ENCODE measurements around the gene USP3.

The USP3 gene

DNA sequence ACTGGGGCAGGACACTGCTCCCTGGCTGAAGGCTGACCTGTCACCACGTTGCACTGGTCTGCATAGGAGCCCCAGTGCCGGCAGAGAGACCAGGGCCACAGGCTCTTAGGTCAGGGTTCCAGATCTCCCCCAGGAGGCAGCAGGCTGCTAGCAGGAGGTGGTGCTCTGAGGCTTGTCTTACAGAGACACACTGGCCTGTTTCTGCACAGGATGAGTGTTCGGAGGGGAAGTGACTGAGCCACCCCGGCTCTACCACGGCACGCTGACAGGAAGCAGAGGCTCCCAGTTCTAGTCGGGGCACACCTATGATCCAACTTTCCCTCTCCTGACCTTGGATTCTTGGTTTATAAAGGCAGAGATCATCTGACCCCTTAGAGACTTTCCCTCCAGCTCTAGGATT lies 101.4 kb downstream of the USP3 start:
- 5% methylated on average over 7 of the region's 7 CpGs for WGBS (ENCODE audit: insufficient coverage)
- ChIA-PET CTCF (interaction anchor here (0.7 to 1.2 kb wide), 3 partner anchors 10 to 462 kb away, joined by 3 to 4 read pairs (median 3); no protein-coding TSS in a partner anchor), POLR2A (interaction anchor here (0.5 to 0.6 kb wide), 3 partner anchors 30 to 488 kb away, joined by 4 read pairs; partner anchors contain the start of gene CIAO2A)
- H3K4me1 ChIP-seq (ENCODE audit: control extremely low read depth in 1 of 4, control insufficient read depth in 4 of 4, insufficient read depth in 4 of 4, low read length in 3 of 4), result peaks cover 13 to 68% (median 60%) of the 10 kb centered on the region in 4 experiments
- H3K9me3 ChIP-seq (ENCODE audit: control extremely low read depth in 1 of 5, control insufficient read depth in 4 of 5, insufficient read depth in 2 of 5, low read depth in 1 of 5, low read length in 4 of 5), result no peaks in the 10 kb centered on the region
- no peaks in the 10 kb centered on the region for H3K27me3 ChIP-seq (replicated peaks in 2 of 5; ENCODE audit: control insufficient read depth in 4 of 5, insufficient read depth in 5 of 5, low read length in 4 of 5)
- peak overlapping the region in 1 of 7 experiments; percentile 30 for H3K4me3 ChIP-seq (ENCODE audit: control insufficient read depth in 1 of 7, extremely low read depth in 1 of 7, insufficient read depth in 4 of 7, low read depth in 2 of 7, low read length in 6 of 7)
- H3K36me3 ChIP-seq (ENCODE audit: control insufficient read depth in 4 of 4, insufficient read depth in 4 of 4, low read length in 3 of 4), result peaks cover 6 to 24% (median 20%) of the 10 kb centered on the region in 4 experiments
- peak; percentile 36 to 59 (median 56) for DNase-seq
- peak overlapping the region; percentile 23 to 63 for H3K27ac ChIP-seq (ENCODE audit: insufficient read depth in 1 of 2, low read depth in 1 of 2, low read length in 2 of 2, poor library complexity in 1 of 2, severe bottlenecking in 2 of 2)

DNA sequence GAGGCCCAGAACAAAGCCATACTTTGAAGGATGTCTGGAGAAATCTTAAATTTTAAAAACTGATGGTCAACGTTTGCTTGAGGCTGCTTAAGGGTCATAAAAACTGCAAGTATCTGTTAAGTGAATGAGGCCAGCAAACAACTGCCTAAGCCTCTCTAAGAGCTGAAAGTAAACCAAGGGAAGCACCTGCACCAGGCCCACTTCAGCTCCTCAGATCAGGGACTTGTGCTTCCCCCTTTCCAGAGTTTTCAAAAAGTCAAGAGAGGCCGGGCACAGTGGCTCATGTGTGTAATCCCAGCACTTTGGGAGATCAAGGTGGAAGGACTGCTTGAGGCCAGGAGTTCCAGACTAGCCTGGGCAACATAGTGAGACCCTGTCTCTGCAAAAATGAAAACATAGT lies 101.9 kb downstream of the USP3 start:
- ChIA-PET CTCF (interaction anchor here (0.7 to 1.2 kb wide), 3 partner anchors 10 to 461 kb away, joined by 3 to 4 read pairs (median 3); no protein-coding TSS in a partner anchor), POLR2A (no interaction called here)
- Histone ChIP-seq H3K27ac (ENCODE audit: insufficient read depth in 1 of 2, low read depth in 1 of 2, low read length in 2 of 2, poor library complexity in 1 of 2, severe bottlenecking in 2 of 2) (peak overlapping the region; percentile 23 to 63), H3K4me3 (ENCODE audit: control insufficient read depth in 1 of 7, extremely low read depth in 1 of 7, insufficient read depth in 4 of 7, low read depth in 2 of 7, low read length in 6 of 7) (no peak overlapping the region), H3K36me3 (ENCODE audit: control insufficient read depth in 4 of 4, insufficient read depth in 4 of 4, low read length in 3 of 4) (peaks cover 8 to 29% (median 21%) of the 10 kb centered on the region in 4 experiments), H3K9me3 (ENCODE audit: control extremely low read depth in 1 of 5, control insufficient read depth in 4 of 5, insufficient read depth in 2 of 5, low read depth in 1 of 5, low read length in 4 of 5) (no peaks in the 10 kb centered on the region), H3K27me3 (replicated peaks in 2 of 5; ENCODE audit: control insufficient read depth in 4 of 5, insufficient read depth in 5 of 5, low read length in 4 of 5) (no peaks in the 10 kb centered on the region), H3K4me1 (ENCODE audit: control extremely low read depth in 1 of 4, control insufficient read depth in 4 of 4, insufficient read depth in 4 of 4, low read length in 3 of 4) (peaks cover 14 to 68% (median 62%) of the 10 kb centered on the region in 4 experiments)
- WGBS (ENCODE audit: insufficient coverage), result 28% methylated on average over 2 of the region's 2 CpGs
- DNase-seq, result peak in 2 of 3 donors; percentile 32 to 44

DNA sequence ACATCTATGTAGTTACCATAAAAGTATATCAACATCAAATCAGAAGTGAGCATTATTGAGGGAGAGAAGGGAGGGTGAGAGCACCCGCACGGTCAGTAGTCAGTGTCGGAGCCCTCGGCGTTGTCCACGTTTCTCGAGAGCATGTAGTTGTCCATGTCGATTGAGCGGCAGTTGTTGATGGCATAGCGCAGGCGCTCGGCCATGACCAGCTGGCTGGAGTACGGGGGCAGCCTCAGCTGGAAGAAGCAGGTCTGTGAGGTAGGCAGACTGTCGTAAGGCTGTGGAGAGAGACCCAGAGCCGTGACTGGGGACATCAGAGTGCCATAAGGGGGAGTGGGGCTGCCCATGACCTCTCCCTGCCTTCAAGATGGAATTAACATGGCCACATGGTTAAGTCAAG lies 104.6 kb downstream of the USP3 start:
- ChIA-PET CTCF (interaction anchor here (0.8 to 1.9 kb wide), 9 partner anchors 12 to 320 kb away, joined by 4 to 10 read pairs (median 4); partner anchors contain the start of gene FBXL22), POLR2A (no interaction called here)
- no peak for DNase-seq
- 97% methylated on average over 15 of the region's 15 CpGs for WGBS (ENCODE audit: insufficient coverage)
- Histone ChIP-seq H3K36me3 (ENCODE audit: control insufficient read depth in 4 of 4, insufficient read depth in 4 of 4, low read length in 3 of 4) (peaks cover 9 to 49% (median 38%) of the 10 kb centered on the region in 4 experiments), H3K4me1 (ENCODE audit: control extremely low read depth in 1 of 4, control insufficient read depth in 4 of 4, insufficient read depth in 4 of 4, low read length in 3 of 4) (peaks cover 14 to 46% (median 41%) of the 10 kb centered on the region in 4 experiments), H3K4me3 (ENCODE audit: control insufficient read depth in 1 of 7, extremely low read depth in 1 of 7, insufficient read depth in 4 of 7, low read depth in 2 of 7, low read length in 6 of 7) (no peak overlapping the region), H3K9me3 (ENCODE audit: control extremely low read depth in 1 of 5, control insufficient read depth in 4 of 5, insufficient read depth in 2 of 5, low read depth in 1 of 5, low read length in 4 of 5) (no peaks in the 10 kb centered on the region), H3K27ac (ENCODE audit: insufficient read depth in 1 of 2, low read depth in 1 of 2, low read length in 2 of 2, poor library complexity in 1 of 2, severe bottlenecking in 2 of 2) (peak overlapping the region in 1 of 2 experiments; percentile 4), H3K27me3 (replicated peaks in 2 of 5; ENCODE audit: control insufficient read depth in 4 of 5, insufficient read depth in 5 of 5, low read length in 4 of 5) (no peaks in the 10 kb centered on the region)

DNA sequence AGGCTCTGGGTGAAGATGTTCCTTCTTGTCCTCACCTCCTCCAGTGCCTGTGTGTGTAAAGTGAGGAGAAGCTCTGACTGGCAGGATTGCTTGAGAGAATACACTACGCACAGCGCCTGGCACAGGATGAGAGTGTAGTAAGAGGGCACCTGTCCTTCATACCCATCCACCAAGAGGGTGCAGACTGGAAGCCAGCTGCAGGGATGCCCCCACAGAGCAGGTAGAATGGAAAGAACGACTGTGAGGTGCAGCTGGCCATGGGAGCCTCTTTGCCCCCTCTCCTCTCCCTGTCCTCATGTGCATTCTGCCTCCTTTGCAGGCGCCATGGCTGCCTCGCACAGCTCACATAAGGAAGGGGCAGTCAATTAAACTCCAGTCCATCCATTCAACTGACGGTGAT lies 105.1 kb downstream of the USP3 start:
- no peak for DNase-seq
- Histone ChIP-seq H3K4me1 (ENCODE audit: control extremely low read depth in 1 of 4, control insufficient read depth in 4 of 4, insufficient read depth in 4 of 4, low read length in 3 of 4) (peaks cover 14 to 46% (median 40%) of the 10 kb centered on the region in 4 experiments), H3K27me3 (replicated peaks in 2 of 5; ENCODE audit: control insufficient read depth in 4 of 5, insufficient read depth in 5 of 5, low read length in 4 of 5) (no peaks in the 10 kb centered on the region), H3K4me3 (ENCODE audit: control insufficient read depth in 1 of 7, extremely low read depth in 1 of 7, insufficient read depth in 4 of 7, low read depth in 2 of 7, low read length in 6 of 7) (no peak overlapping the region), H3K27ac (ENCODE audit: insufficient read depth in 1 of 2, low read depth in 1 of 2, low read length in 2 of 2, poor library complexity in 1 of 2, severe bottlenecking in 2 of 2) (peak overlapping the region in 1 of 2 experiments; percentile 4), H3K9me3 (ENCODE audit: control extremely low read depth in 1 of 5, control insufficient read depth in 4 of 5, insufficient read depth in 2 of 5, low read depth in 1 of 5, low read length in 4 of 5) (no peaks in the 10 kb centered on the region), H3K36me3 (ENCODE audit: control insufficient read depth in 4 of 4, insufficient read depth in 4 of 4, low read length in 3 of 4) (peaks cover 11 to 53% (median 43%) of the 10 kb centered on the region in 4 experiments)
- 89% methylated on average over 5 of the region's 6 CpGs for WGBS (ENCODE audit: insufficient coverage)
- ChIA-PET POLR2A (no interaction called here), CTCF (interaction anchor here (0.8 to 1.9 kb wide), 14 partner anchors 8 to 320 kb away, joined by 3 to 10 read pairs (median 4); partner anchors contain the start of gene FBXL22)

DNA sequence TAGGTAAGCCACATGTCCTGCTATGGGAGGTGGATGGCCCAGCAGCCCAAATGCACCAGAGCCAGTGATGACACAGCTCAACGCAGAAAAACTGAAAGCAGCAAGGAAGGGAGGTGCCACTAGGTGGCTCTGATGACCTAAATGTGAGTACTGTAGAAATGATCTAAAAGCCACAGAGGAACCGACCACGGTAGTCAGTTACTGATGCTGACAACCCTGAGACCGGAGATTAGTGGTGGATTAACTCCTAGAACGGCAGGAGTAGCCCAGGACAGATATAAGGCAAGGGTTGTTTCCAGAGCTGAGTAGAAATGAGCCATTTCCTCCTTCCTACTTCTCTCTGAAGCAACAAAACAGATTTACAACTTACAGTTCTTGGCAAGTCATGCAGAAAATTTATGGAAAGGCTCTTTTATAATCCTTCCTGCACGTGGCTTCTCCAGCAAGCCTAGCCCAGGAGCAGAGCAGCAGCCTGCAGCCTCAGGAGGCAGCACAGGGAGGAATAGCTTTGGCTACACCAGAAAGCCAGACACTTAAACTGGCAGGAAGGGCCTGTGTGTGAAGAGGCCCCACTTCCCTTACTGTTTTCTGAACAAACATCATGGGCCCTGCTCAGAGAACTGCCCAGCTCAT lies 105.9 kb downstream of the USP3 start:
- CTCF ChIA-PET, result interaction anchor here (1.0 to 2.1 kb wide), 16 partner anchors 9 to 321 kb away, joined by 3 to 10 read pairs (median 4); partner anchors contain the start of gene FBXL22
- Histone ChIP-seq H3K27ac (ENCODE audit: insufficient read depth in 1 of 2, low read depth in 1 of 2, low read length in 2 of 2, poor library complexity in 1 of 2, severe bottlenecking in 2 of 2) (peak overlapping the region; percentile 34 to 72), H3K4me1 (ENCODE audit: control extremely low read depth in 1 of 4, control insufficient read depth in 4 of 4, insufficient read depth in 4 of 4, low read length in 3 of 4) (peaks cover 11 to 42% (median 35%) of the 10 kb centered on the region in 4 experiments), H3K27me3 (replicated peaks in 2 of 5; ENCODE audit: control insufficient read depth in 4 of 5, insufficient read depth in 5 of 5, low read length in 4 of 5) (no peaks in the 10 kb centered on the region), H3K36me3 (ENCODE audit: control insufficient read depth in 4 of 4, insufficient read depth in 4 of 4, low read length in 3 of 4) (peaks cover 13 to 62% (median 47%) of the 10 kb centered on the region in 4 experiments), H3K4me3 (ENCODE audit: control insufficient read depth in 1 of 7, extremely low read depth in 1 of 7, insufficient read depth in 4 of 7, low read depth in 2 of 7, low read length in 6 of 7) (peak overlapping the region in 1 of 7 experiments; percentile 7), H3K9me3 (ENCODE audit: control extremely low read depth in 1 of 5, control insufficient read depth in 4 of 5, insufficient read depth in 2 of 5, low read depth in 1 of 5, low read length in 4 of 5) (no peaks in the 10 kb centered on the region)
- POLR2A ChIA-PET, result interaction anchor here (0.6 kb wide), 1 partner anchor 65 kb away, joined by 4 read pairs; no protein-coding TSS in a partner anchor
- DNase-seq, result peak; percentile 83 to 91 (median 91)
- whole genome bisulfite sequencing (ENCODE audit: insufficient coverage), result 0% methylated on average over 6 of the region's 6 CpGs

DNA sequence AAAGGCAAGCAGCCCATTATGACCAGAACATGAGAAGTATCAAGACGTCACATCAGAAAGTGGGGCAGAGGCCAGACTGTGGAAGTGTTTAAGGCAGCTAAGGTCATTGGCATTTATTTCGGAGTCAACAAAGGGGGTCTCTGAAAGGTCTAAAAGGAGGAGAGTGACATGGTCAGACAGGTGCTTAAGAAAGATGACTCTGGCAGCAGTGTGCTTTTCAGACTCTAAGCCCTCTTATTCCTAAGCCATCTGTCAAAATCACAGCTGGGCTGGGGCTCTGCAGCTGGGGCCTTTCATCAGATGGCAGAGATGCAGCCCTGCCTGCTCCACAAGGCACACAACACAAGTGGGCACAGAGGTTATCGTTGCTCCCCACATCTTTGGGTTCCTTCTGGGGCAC lies 106.8 kb downstream of the USP3 start:
- WGBS (ENCODE audit: insufficient coverage), result 74% methylated on average over 3 of the region's 3 CpGs
- no peaks in the 10 kb centered on the region for H3K27me3 ChIP-seq (replicated peaks in 2 of 5; ENCODE audit: control insufficient read depth in 4 of 5, insufficient read depth in 5 of 5, low read length in 4 of 5)
- no peaks in the 10 kb centered on the region for H3K9me3 ChIP-seq (ENCODE audit: control extremely low read depth in 1 of 5, control insufficient read depth in 4 of 5, insufficient read depth in 2 of 5, low read depth in 1 of 5, low read length in 4 of 5)
- H3K36me3 ChIP-seq (ENCODE audit: control insufficient read depth in 4 of 4, insufficient read depth in 4 of 4, low read length in 3 of 4), result peaks cover 13 to 70% (median 52%) of the 10 kb centered on the region in 4 experiments
- ChIA-PET POLR2A (no interaction called here), CTCF (interaction anchor here (0.8 to 2.1 kb wide), 6 partner anchors 9 to 122 kb away, joined by 3 to 6 read pairs (median 4); no protein-coding TSS in a partner anchor)
- H3K4me3 ChIP-seq (ENCODE audit: control insufficient read depth in 1 of 7, extremely low read depth in 1 of 7, insufficient read depth in 4 of 7, low read depth in 2 of 7, low read length in 6 of 7), result no peak overlapping the region
- no peak for DNase-seq
- H3K4me1 ChIP-seq (ENCODE audit: control extremely low read depth in 1 of 4, control insufficient read depth in 4 of 4, insufficient read depth in 4 of 4, low read length in 3 of 4), result peaks cover 7 to 33% (median 26%) of the 10 kb centered on the region in 4 experiments
- H3K27ac ChIP-seq (ENCODE audit: insufficient read depth in 1 of 2, low read depth in 1 of 2, low read length in 2 of 2, poor library complexity in 1 of 2, severe bottlenecking in 2 of 2), result peak overlapping the region; percentile 34 to 72

DNA sequence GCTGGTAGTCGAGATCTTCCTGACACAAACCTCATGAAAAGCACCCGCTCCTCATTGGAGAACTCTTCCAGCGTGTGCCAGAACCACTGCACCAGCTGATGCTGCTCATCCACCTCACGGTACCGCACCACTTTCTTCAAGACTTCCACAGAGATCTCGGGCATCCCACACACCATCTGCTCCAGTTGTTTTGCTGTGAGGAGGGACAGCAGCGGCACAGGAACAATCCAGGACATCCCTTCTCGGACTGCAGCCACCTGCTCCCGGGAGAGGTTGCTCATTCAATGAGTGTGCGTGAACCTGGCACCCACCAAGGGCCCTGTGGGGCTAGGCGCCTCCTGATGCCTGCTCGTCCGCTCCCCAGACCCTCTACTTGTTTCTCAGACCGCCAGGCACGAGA lies 107.9 kb downstream of the USP3 start:
- CTCF ChIA-PET, result interaction anchor here (0.8 to 2.1 kb wide), 4 partner anchors 12 to 121 kb away, joined by 3 to 5 read pairs (median 4); no protein-coding TSS in a partner anchor
- H3K4me3 ChIP-seq (ENCODE audit: control insufficient read depth in 1 of 7, extremely low read depth in 1 of 7, insufficient read depth in 4 of 7, low read depth in 2 of 7, low read length in 6 of 7), result no peak overlapping the region
- H3K27me3 ChIP-seq (replicated peaks in 2 of 5; ENCODE audit: control insufficient read depth in 4 of 5, insufficient read depth in 5 of 5, low read length in 4 of 5), result no peaks in the 10 kb centered on the region
- 96% methylated on average over 15 of the region's 15 CpGs for WGBS (ENCODE audit: insufficient coverage)
- no peak overlapping the region for H3K27ac ChIP-seq (ENCODE audit: insufficient read depth in 1 of 2, low read depth in 1 of 2, low read length in 2 of 2, poor library complexity in 1 of 2, severe bottlenecking in 2 of 2)
- no peak for DNase-seq
- peaks cover 13 to 73% (median 55%) of the 10 kb centered on the region in 4 experiments for H3K36me3 ChIP-seq (ENCODE audit: control insufficient read depth in 4 of 4, insufficient read depth in 4 of 4, low read length in 3 of 4)
- POLR2A ChIA-PET, result no interaction called here
- H3K4me1 ChIP-seq (ENCODE audit: control extremely low read depth in 1 of 4, control insufficient read depth in 4 of 4, insufficient read depth in 4 of 4, low read length in 3 of 4), result peaks cover 5 to 27% (median 21%) of the 10 kb centered on the region in 4 experiments
- no peaks in the 10 kb centered on the region for H3K9me3 ChIP-seq (ENCODE audit: control extremely low read depth in 1 of 5, control insufficient read depth in 4 of 5, insufficient read depth in 2 of 5, low read depth in 1 of 5, low read length in 4 of 5)
